Left ventricle myocardium inferior (tissue), 1 donor: ENCODE measurements around the gene CDK14. TPM values are rescaled to one million over a fixed set of nuclear protein-coding genes. Genes with fewer than 3 reads are reported as not detected.

Source experiments
- DNase-seq: peaks from one replicate; pipeline ENCODE4 v3.0.0-alpha.2; 2020
- H3K27ac ChIP-seq: fragments of 200-600 bp; replicated peaks from 2 replicates; pipeline ENCODE4 v1.8.0; 2021
- H3K27me3 ChIP-seq: fragments of 200-600 bp; 2 replicates; pipeline ENCODE4 v1.8.0; 2021; ENCODE audit warnings: low read depth
- H3K36me3 ChIP-seq: fragments of 200-600 bp; 2 replicates; pipeline ENCODE4 v1.8.0; 2021
- H3K4me1 ChIP-seq: fragments of 200-600 bp; 2 replicates; pipeline ENCODE4 v1.8.0; 2021
- H3K4me3 ChIP-seq: fragments of 200-600 bp; 2 replicates; pipeline ENCODE4 v1.8.0; 2021; ENCODE audit warnings: mild to moderate bottlenecking, moderate library complexity
- H3K9me3 ChIP-seq: fragments of 200-600 bp; replicated peaks from 2 replicates; pipeline ENCODE4 v1.8.0; 2021
- CTCF ChIP-seq: fragments of 200-600 bp; IDR thresholded peaks from 2 replicates; pipeline ENCODE4 v1.8.0; 2021; ENCODE audit warnings: antibody characterized with exemption, mild to moderate bottlenecking, borderline replicate concordance
- intact Hi-C: fragments of 100-400 bp; cut with micrococcal nuclease; formaldehyde crosslinking; loops from one replicate; pipeline ENCODE4 v1.11.0; 2022
- total RNA-seq: library from RNA; stranded (reverse); fragmentation: NEBNext Ultra II Directional; extraction: Animal tissue kit (Norgen Biotek cat#: 25700); gene quantifications from one replicate; pipeline ENCODE4 v1.2.1, GENCODE V29; 2021
- donor health status: DM: no; HTN: yes; CAD: no; lungs with severe emphysema.

The CDK14 gene
- total RNA-seq, 1 donor from 2014 or later: 18.7 TPM

- DNase-seq: no peak
- Histone ChIP-seq H3K27ac (no peak overlapping the region), H3K27me3 (no peaks in the 10 kb centered on the region), H3K4me3 (no peak overlapping the region), H3K4me1 (peaks cover 56% of the 10 kb centered on the region), H3K9me3 (no peaks in the 10 kb centered on the region), H3K36me3 (no peaks in the 10 kb centered on the region)
- no peak for TF ChIP-seq CTCF
- intact Hi-C loops: loop anchor here (10.0 kb wide), 1 partner anchor 68 kb away; no protein-coding TSS in a partner anchor
These were observed 26.5 kb downstream of the CDK14 start for GRCh38 chr7:90622670-90623069.

GRCh38 chr7:90624225-90624911, 28.2 kb downstream of the CDK14 start:
- intact Hi-C loops: loop anchor here (10.0 kb wide), 1 partner anchor 70 kb away; no protein-coding TSS in a partner anchor
- DNase-seq: no peak
- peaks cover 61% of the 10 kb centered on the region for H3K4me1 ChIP-seq
- no peak for TF ChIP-seq CTCF
- no peaks in the 10 kb centered on the region for H3K36me3 ChIP-seq
- peak overlapping the region; percentile 9 for H3K4me3 ChIP-seq
- peak overlapping the region; percentile 13 for H3K27ac ChIP-seq
- H3K9me3 ChIP-seq: no peaks in the 10 kb centered on the region
- H3K27me3 ChIP-seq: no peaks in the 10 kb centered on the region

- peaks cover 61% of the 10 kb centered on the region for H3K4me1 ChIP-seq
- no peaks in the 10 kb centered on the region for H3K9me3 ChIP-seq
- no peak for TF ChIP-seq CTCF
- no peak overlapping the region for H3K4me3 ChIP-seq
- no peaks in the 10 kb centered on the region for H3K36me3 ChIP-seq
- intact Hi-C loops: loop anchor here (10.0 kb wide), 1 partner anchor 70 kb away; no protein-coding TSS in a partner anchor
- H3K27ac ChIP-seq: peak overlapping the region; percentile 13
- no peaks in the 10 kb centered on the region for H3K27me3 ChIP-seq
- DNase-seq: no peak
These were observed 28.9 kb downstream of the CDK14 start for GRCh38 chr7:90625051-90625450.

- no peak for TF ChIP-seq CTCF
- H3K27me3 ChIP-seq: no peaks in the 10 kb centered on the region
- intact Hi-C loops: loop anchor here (10.0 kb wide), 1 partner anchor 71 kb away; no protein-coding TSS in a partner anchor
- H3K4me3 ChIP-seq: no peak overlapping the region
- peak; percentile 33 for DNase-seq
- H3K36me3 ChIP-seq: no peaks in the 10 kb centered on the region
- H3K27ac ChIP-seq: peak overlapping the region; percentile 36
- peaks cover 58% of the 10 kb centered on the region for H3K4me1 ChIP-seq
- no peaks in the 10 kb centered on the region for H3K9me3 ChIP-seq
These were observed 29.4 kb downstream of the CDK14 start for GRCh38 chr7:90625562-90625961.

GRCh38 chr7:90626013-90626412, 29.9 kb downstream of the CDK14 start:
- peak overlapping the region; percentile 36 for H3K27ac ChIP-seq
- H3K27me3 ChIP-seq: no peaks in the 10 kb centered on the region
- intact Hi-C loops: loop anchor here (10.0 kb wide), 1 partner anchor 71 kb away; no protein-coding TSS in a partner anchor
- H3K4me3 ChIP-seq: no peak overlapping the region
- no peaks in the 10 kb centered on the region for H3K9me3 ChIP-seq
- H3K36me3 ChIP-seq: no peaks in the 10 kb centered on the region
- TF ChIP-seq CTCF: no peak
- H3K4me1 ChIP-seq: peaks cover 54% of the 10 kb centered on the region
- DNase-seq: no peak
